DND-41 (cell line): ENCODE data around the gene DLGAP1.
"Not testable (repeated sequence)": the region's sequence is repeated elsewhere in the genome, so short reads cannot be mapped to it uniquely, and the experiment has no call there.

Experiments
- ATAC-seq: fragments of 200-7000 bp; cut with Tn5 transposase; 3 replicates; pipeline ENCODE4 v1.9.1; 2021; ENCODE audit warnings: low read depth; ENCODE audit not compliant: insufficient read depth
- DNase-seq: peaks from one replicate; pipeline ENCODE4 v3.0.0-alpha.2; 2020
- H2AFZ ChIP-seq: 2 replicates; pipeline ENCODE4 v1.6.0; 2012; ENCODE audit warnings: low read depth, low read length
- H3K27ac ChIP-seq: 2 replicates; pipeline ENCODE4 v1.5.1; 2012; ENCODE audit warnings: low read length, inconsistent platforms
- H3K27me3 ChIP-seq: fragments of 200-600 bp; sonication (generic); 2 replicates; pipeline ENCODE4 v1.6.0; 2012; ENCODE audit warnings: low read length, mild to moderate bottlenecking, inconsistent platforms; ENCODE audit not compliant: insufficient read depth, poor library complexity
- H3K36me3 ChIP-seq: 2 replicates; pipeline ENCODE4 v1.5.1; 2012; ENCODE audit warnings: low read length, inconsistent platforms; ENCODE audit not compliant: insufficient read depth
- H3K4me1 ChIP-seq: 2 replicates; pipeline ENCODE4 v1.5.1; 2012; ENCODE audit warnings: mild to moderate bottlenecking, low read length; ENCODE audit not compliant: insufficient read depth
- H3K4me2 ChIP-seq: 2 replicates; pipeline ENCODE4 v1.6.0; 2012; ENCODE audit warnings: mild to moderate bottlenecking, moderate library complexity, low read length, inconsistent platforms; ENCODE audit not compliant: insufficient read depth
- H3K4me3 ChIP-seq, 2 experiments: fragments of 200-600 bp in 1 of 2; shearing (Covaris generic) in 1 of 2; 2 replicates each; pipeline ENCODE4 v1.5.1; 2012 to 2016; ENCODE audit warnings: inconsistent platforms in 2 of 2, low read length in 2 of 2, mild to moderate bottlenecking in 2 of 2, low read depth in 1 of 2, moderate library complexity in 1 of 2
- H3K79me2 ChIP-seq: 2 replicates; pipeline ENCODE4 v1.6.0; 2012; ENCODE audit warnings: low read length, inconsistent platforms; ENCODE audit not compliant: insufficient read depth
- H3K9ac ChIP-seq: 2 replicates; pipeline ENCODE4 v1.6.0; 2012; ENCODE audit warnings: low read depth, mild to moderate bottlenecking, inconsistent platforms, low read length, moderate library complexity
- H3K9me3 ChIP-seq: 2 replicates; pipeline ENCODE4 v1.5.1; 2012; ENCODE audit warnings: low read length, moderate library complexity, mild to moderate bottlenecking, inconsistent platforms; ENCODE audit not compliant: insufficient read depth, severe bottlenecking
- H4K20me1 ChIP-seq: 2 replicates; pipeline ENCODE4 v1.6.0; 2012; ENCODE audit warnings: low read length; ENCODE audit not compliant: insufficient read depth
- EZH2 ChIP-seq: IDR thresholded peaks from 3 replicates; pipeline ENCODE4 v1.6.1; 2012; ENCODE audit warnings: borderline replicate concordance, low read depth, mild to moderate bottlenecking, moderate library complexity, low read length, inconsistent platforms; ENCODE audit not compliant: severe bottlenecking
- TF ChIP-seq, protein P1 (sequence below): IDR thresholded peaks from 2 replicates; pipeline ENCODE4 v1.5.1; 2012; ENCODE audit warnings: borderline replicate concordance, low read length, moderate library complexity, mild to moderate bottlenecking; ENCODE audit not compliant: poor library complexity, severe bottlenecking; ENCODE audit errors: extremely low read depth

The DLGAP1 gene

DNA sequence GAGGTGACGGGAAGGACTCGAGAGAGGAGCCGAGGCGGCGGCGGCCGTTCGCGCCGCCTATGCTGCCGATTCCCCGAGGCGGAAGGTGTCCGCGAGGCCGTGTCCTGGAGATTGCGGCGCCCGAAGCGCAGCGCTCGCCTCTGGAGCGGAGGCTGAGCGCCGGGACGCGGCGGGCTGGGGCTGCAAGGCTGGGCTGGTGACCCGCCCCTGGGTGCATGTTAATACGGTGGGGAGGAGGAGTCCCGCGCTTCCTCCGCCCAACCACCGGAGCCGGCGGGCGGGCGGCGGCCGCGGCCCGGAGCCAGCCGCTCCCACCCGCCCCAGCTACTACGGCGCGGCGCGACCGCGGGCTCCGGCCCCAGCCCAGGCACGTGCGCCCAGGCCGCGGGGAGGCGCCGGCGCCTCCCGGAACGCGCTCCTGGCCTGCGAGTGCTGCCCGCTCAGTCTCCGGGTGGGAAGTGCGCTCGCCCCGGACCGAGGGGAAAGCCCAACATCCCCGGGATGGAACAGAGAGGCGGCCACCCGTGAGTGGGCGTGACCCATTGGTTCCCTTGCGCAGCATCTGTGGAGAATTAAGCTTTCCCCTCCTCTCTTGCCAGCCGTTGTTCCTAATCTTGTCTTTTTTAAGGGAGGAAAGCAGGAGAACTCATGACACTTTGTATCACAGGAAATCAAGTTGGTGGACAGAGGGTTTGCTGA lies at the start of gene DLGAP1:
TSS of gene DLGAP1 (minus strand) at position 195 of the 699 bp plus-strand sequence.
- Histone ChIP-seq H2AFZ (no peak within 1 kb of the TSS), H3K9ac (no peak within 1 kb of the TSS), H3K27me3 (no peaks in the 10 kb centered on the region), H3K4me3 (no peak within 1 kb of the TSS), H4K20me1 (no peaks in the 10 kb centered on the region), H3K36me3 (no peaks in the 10 kb centered on the region), H3K4me2 (no peak within 1 kb of the TSS), H3K79me2 (no peaks in the 10 kb centered on the region), H3K27ac (no peak within 1 kb of the TSS), H3K9me3 (no peaks in the 10 kb centered on the region), H3K4me1 (no peaks in the 10 kb centered on the region)
- DNase-seq (no peak), ATAC-seq (no peak)
- TF ChIP-seq EZH2, result no peak
- TF ChIP-seq, protein P1, sequence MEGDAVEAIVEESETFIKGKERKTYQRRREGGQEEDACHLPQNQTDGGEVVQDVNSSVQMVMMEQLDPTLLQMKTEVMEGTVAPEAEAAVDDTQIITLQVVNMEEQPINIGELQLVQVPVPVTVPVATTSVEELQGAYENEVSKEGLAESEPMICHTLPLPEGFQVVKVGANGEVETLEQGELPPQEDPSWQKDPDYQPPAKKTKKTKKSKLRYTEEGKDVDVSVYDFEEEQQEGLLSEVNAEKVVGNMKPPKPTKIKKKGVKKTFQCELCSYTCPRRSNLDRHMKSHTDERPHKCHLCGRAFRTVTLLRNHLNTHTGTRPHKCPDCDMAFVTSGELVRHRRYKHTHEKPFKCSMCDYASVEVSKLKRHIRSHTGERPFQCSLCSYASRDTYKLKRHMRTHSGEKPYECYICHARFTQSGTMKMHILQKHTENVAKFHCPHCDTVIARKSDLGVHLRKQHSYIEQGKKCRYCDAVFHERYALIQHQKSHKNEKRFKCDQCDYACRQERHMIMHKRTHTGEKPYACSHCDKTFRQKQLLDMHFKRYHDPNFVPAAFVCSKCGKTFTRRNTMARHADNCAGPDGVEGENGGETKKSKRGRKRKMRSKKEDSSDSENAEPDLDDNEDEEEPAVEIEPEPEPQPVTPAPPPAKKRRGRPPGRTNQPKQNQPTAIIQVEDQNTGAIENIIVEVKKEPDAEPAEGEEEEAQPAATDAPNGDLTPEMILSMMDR, result no peak

DNA sequence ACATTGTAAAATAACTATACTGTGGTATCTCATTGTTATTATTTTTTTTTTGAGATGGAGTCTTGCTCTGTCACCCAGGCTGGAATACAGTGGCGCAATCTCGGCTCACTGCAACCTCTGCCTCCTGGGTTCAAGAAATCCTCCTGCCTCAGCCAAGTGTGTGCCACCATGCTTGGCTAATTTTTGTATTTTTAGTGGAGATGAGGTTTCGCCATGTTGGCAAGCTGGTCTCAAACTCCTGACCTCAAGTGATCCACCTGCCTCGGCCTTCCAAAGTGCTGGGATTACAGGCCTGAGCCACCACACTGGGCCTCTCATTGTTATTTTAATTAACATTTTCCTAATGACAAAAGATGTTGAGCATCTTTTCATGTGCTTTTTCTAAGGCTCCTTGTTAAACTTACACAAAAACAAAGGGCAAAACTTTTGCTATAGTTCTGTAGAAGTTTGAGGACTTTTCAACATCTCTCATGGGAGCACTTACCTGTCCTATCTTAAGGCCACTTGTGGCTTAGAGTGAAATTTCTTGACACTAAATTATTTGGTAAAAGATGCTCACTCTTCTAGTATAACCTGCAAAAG lies 39.7 kb upstream of the DLGAP1 start:
- not testable (repeated sequence) for H3K4me1 ChIP-seq, H3K4me2 ChIP-seq, H3K27ac ChIP-seq, DNase-seq, H2AFZ ChIP-seq, H4K20me1 ChIP-seq, H3K9me3 ChIP-seq, H3K27me3 ChIP-seq, H3K79me2 ChIP-seq, H3K36me3 ChIP-seq, H3K4me3 ChIP-seq, ATAC-seq, H3K9ac ChIP-seq

DNA sequence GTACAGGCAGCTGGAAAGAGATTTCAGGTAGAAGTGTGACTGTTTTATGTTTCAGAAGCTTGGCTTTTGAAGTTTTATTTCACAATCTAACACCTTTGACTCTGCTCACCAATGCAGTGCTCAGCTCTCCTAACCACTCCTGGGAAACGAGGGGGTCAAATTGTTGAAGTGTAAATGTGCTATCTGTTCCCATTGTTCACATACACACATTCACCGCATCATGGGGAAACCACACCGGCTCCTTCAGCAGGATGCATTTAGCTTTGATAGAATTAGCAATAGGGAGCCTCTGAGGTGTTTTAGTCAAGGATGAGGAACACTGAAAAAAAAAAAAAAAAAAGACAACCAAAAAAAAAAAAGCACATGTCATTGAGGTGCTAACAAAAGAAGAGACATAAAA lies 13.4 kb upstream of the DLGAP1 start:
- Histone ChIP-seq H3K9me3 (no peaks in the 10 kb centered on the region), H3K4me2 (no peak overlapping the region), H3K79me2 (no peaks in the 10 kb centered on the region), H3K4me3 (no peak overlapping the region), H4K20me1 (no peaks in the 10 kb centered on the region), H3K9ac (no peak overlapping the region), H2AFZ (no peak overlapping the region), H3K4me1 (no peaks in the 10 kb centered on the region), H3K36me3 (no peaks in the 10 kb centered on the region), H3K27me3 (no peaks in the 10 kb centered on the region), H3K27ac (no peak overlapping the region)
- ATAC-seq (no peak), DNase-seq (no peak)
- TF ChIP-seq, protein P1, result no peak
- no peak for TF ChIP-seq EZH2

DNA sequence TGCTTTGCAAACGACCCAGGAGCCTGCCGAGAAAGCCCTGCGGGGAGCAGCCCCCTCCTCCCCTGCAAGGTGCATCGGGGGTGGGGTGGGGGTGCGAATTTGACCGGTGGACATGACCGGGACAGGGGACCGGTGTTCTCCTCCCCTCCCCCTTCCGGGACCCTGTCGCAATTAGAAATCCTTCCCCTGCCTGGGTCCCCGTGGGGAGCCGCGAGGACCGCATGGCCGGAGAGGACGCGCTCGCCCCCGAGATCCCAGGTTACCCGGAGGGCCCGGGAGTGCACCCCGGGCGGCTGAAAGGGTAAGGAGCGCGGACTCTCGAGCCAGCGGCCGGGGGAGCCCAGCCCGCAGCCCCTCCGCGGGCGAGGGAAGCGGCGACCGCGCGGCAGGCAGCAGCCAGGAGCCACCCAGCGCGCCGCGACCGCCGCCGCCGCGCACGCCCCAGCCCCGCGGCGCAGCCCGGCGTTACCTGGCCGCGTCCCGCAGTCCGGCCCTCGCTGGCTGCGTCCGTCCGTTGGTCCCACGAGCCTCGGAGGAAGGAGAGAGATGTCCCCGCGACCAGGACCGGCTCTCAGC lies 482 bp downstream of the DLGAP1 start:
- no peak overlapping the region for H3K4me2 ChIP-seq
- H2AFZ ChIP-seq, result no peak overlapping the region
- ATAC-seq, result no peak
- no peaks in the 10 kb centered on the region for H3K9me3 ChIP-seq
- no peaks in the 10 kb centered on the region for H3K79me2 ChIP-seq
- H3K9ac ChIP-seq, result no peak overlapping the region
- H3K27ac ChIP-seq, result no peak overlapping the region
- DNase-seq, result no peak
- H4K20me1 ChIP-seq, result no peaks in the 10 kb centered on the region
- H3K27me3 ChIP-seq, result no peaks in the 10 kb centered on the region
- H3K36me3 ChIP-seq, result no peaks in the 10 kb centered on the region
- no peak overlapping the region for H3K4me3 ChIP-seq
- TF ChIP-seq EZH2, result no peak
- TF ChIP-seq, protein P1, result no peak
- H3K4me1 ChIP-seq, result no peaks in the 10 kb centered on the region
